NCI-H1417 treated with DMSO at 0.1 percent for 48 hours (cell line): ENCODE measurements around the gene TRAF3IP1.
"Not testable (repeated sequence)": the region's sequence is repeated elsewhere in the genome, so short reads cannot be mapped to it uniquely, and the experiment has no call there.

Source experiments
- DNase-seq: peaks from one replicate; lab custom pipeline; 2025; lab: John Stamatoyannopoulos, UW

TRAF3IP1 gene

GRCh38 chr2:238313289-238313990 lies 6.9 kb upstream of the TRAF3IP1 start:
- no peak for DNase-seq

GRCh38 chr2:238313991-238314350 lies 6.3 kb upstream of the TRAF3IP1 start:
- DNase-seq, result no peak

GRCh38 chr2:238314576-238314975 lies 5.7 kb upstream of the TRAF3IP1 start:
- no peak for DNase-seq

GRCh38 chr2:238315031-238315595 lies 5.2 kb upstream of the TRAF3IP1 start:
- no peak for DNase-seq

- no peak for DNase-seq
These were observed 447 bp downstream of the TRAF3IP1 start for GRCh38 chr2:238320648-238321281.

- DNase-seq, result no peak
These were observed 1.1 kb downstream of the TRAF3IP1 start for GRCh38 chr2:238321467-238321866.

GRCh38 chr2:238322001-238322411 lies 1.7 kb downstream of the TRAF3IP1 start:
- DNase-seq, result no peak

GRCh38 chr2:238324248-238324647 lies 3.9 kb downstream of the TRAF3IP1 start:
- not testable (repeated sequence) for DNase-seq

GRCh38 chr2:238325694-238326093 lies 5.4 kb downstream of the TRAF3IP1 start:
- no peak for DNase-seq

GRCh38 chr2:238326801-238327365 lies 6.6 kb downstream of the TRAF3IP1 start:
- no peak for DNase-seq

GRCh38 chr2:238327751-238328150 lies 7.4 kb downstream of the TRAF3IP1 start:
- DNase-seq, result no peak

- no peak for DNase-seq
These were observed 10.1 kb downstream of the TRAF3IP1 start for GRCh38 chr2:238330391-238330790.

- DNase-seq, result no peak
These were observed 11.6 kb downstream of the TRAF3IP1 start for GRCh38 chr2:238331916-238332315.

- no peak for DNase-seq
These were observed 14.6 kb downstream of the TRAF3IP1 start for GRCh38 chr2:238334885-238335284.

GRCh38 chr2:238335591-238335990 lies 15.3 kb downstream of the TRAF3IP1 start:
- DNase-seq, result not testable (repeated sequence)

- DNase-seq, result no peak
These were observed 15.8 kb downstream of the TRAF3IP1 start for GRCh38 chr2:238336151-238336550.

GRCh38 chr2:238336793-238337444 lies 16.6 kb downstream of the TRAF3IP1 start:
- DNase-seq, result no peak

GRCh38 chr2:238337846-238338245 lies 17.5 kb downstream of the TRAF3IP1 start:
- no peak for DNase-seq

- DNase-seq, result no peak
These were observed 18.5 kb downstream of the TRAF3IP1 start for GRCh38 chr2:238338710-238339394.

GRCh38 chr2:238339395-238339780 lies 19.1 kb downstream of the TRAF3IP1 start:
- DNase-seq, result no peak

- DNase-seq, result no peak
These were observed 19.5 kb downstream of the TRAF3IP1 start for GRCh38 chr2:238339814-238340213.

- no peak for DNase-seq
These were observed 21.2 kb downstream of the TRAF3IP1 start for GRCh38 chr2:238341536-238341935.
